ENCODE measurements around the gene ANKRD39. TPM values are rescaled to one million over a fixed set of nuclear protein-coding genes. Genes with fewer than 3 reads are reported as not detected.

Gene ANKRD39
- total RNA-seq, 1 donor from 2014 or later = 9.4 TPM

- H3K4me1 ChIP-seq = peaks cover 42% of the 10 kb centered on the region
- TF ChIP-seq CTCF (IDR thresholded peaks at IDR 0.05) = no peak
- no peak overlapping the region for H3K27ac ChIP-seq
- ATAC-seq (no peak), DNase-seq (no peak)
- intact Hi-C loops (cut with DNase I) = no loop called here
- no peaks in the 10 kb centered on the region for H3K9me3 ChIP-seq
- H3K27me3 ChIP-seq (ENCODE audit: low read depth) = no peaks in the 10 kb centered on the region
- no peak overlapping the region for H3K4me3 ChIP-seq
- H3K36me3 ChIP-seq = no peaks in the 10 kb centered on the region
These were observed 26.7 kb upstream of the ANKRD39 start for GRCh38 chr2:96884299-96885094.

GRCh38 chr2:96883306-96883705 lies 25.5 kb upstream of the ANKRD39 start:
- H3K4me1 ChIP-seq = peaks cover 31% of the 10 kb centered on the region
- H3K36me3 ChIP-seq = no peaks in the 10 kb centered on the region
- no peak for DNase-seq
- H3K9me3 ChIP-seq = no peaks in the 10 kb centered on the region
- H3K4me3 ChIP-seq = no peak overlapping the region
- TF ChIP-seq CTCF (IDR thresholded peaks at IDR 0.05) = no peak
- intact Hi-C loops (cut with DNase I) = no loop called here
- H3K27me3 ChIP-seq (ENCODE audit: low read depth) = no peaks in the 10 kb centered on the region
- ATAC-seq = no peak
- H3K27ac ChIP-seq = no peak overlapping the region

GRCh38 chr2:96882906-96883305 lies 25.1 kb upstream of the ANKRD39 start:
- TF ChIP-seq CTCF (IDR thresholded peaks at IDR 0.05) = no peak
- intact Hi-C loops (cut with DNase I) = no loop called here
- Histone ChIP-seq H3K4me1 (peaks cover 27% of the 10 kb centered on the region), H3K4me3 (no peak overlapping the region), H3K9me3 (no peaks in the 10 kb centered on the region), H3K27ac (no peak overlapping the region), H3K36me3 (no peaks in the 10 kb centered on the region), H3K27me3 (ENCODE audit: low read depth) (no peaks in the 10 kb centered on the region)
- no peak for DNase-seq
- ATAC-seq = no peak

- no peak for DNase-seq
- TF ChIP-seq CTCF (IDR thresholded peaks at IDR 0.05) = no peak
- Histone ChIP-seq H3K4me3 (no peak overlapping the region), H3K4me1 (peaks cover 20% of the 10 kb centered on the region), H3K27me3 (ENCODE audit: low read depth) (no peaks in the 10 kb centered on the region), H3K36me3 (no peaks in the 10 kb centered on the region), H3K9me3 (no peaks in the 10 kb centered on the region), H3K27ac (no peak overlapping the region)
- no peak for ATAC-seq
- intact Hi-C loops (cut with DNase I) = no loop called here
These were observed 24.4 kb upstream of the ANKRD39 start for GRCh38 chr2:96882230-96882629.

- Histone ChIP-seq H3K27ac (no peak overlapping the region), H3K4me3 (no peak overlapping the region)
- ATAC-seq = no peak
These were observed 23.8 kb upstream of the ANKRD39 start for GRCh38 chr2:96881349-96882195.

More at GRCh38 chr2:96881349-96882195, 23.8 kb upstream of the ANKRD39 start:
- Histone ChIP-seq H3K4me1 (peaks cover 18% of the 10 kb centered on the region), H3K9me3 (no peaks in the 10 kb centered on the region), H3K36me3 (no peaks in the 10 kb centered on the region), H3K27me3 (ENCODE audit: low read depth) (no peaks in the 10 kb centered on the region)
- intact Hi-C loops (cut with DNase I) = no loop called here
- TF ChIP-seq CTCF (IDR thresholded peaks at IDR 0.05) = no peak
- no peak for DNase-seq

Measured in lower lobe of right lung (tissue), 2 donors.